Osteoblast (primary cell): Measurements from ENCODE around the gene CASP7. TPM values are rescaled to one million over a fixed set of nuclear protein-coding genes. Genes with fewer than 3 reads are reported as not detected.

Experiments
- DNase-seq: peaks from one replicate; pipeline ENCODE4 v3.0.0; 2011; ENCODE audit warnings: low spot score, mixed read lengths; ENCODE audit not compliant: insufficient read length; ENCODE audit errors: missing footprints
- H2AFZ ChIP-seq: 2 replicates; pipeline ENCODE4 v1.6.0; 2011; ENCODE audit warnings: mild to moderate bottlenecking, low read length
- H3K27ac ChIP-seq: 2 replicates; pipeline ENCODE4 v1.5.1; 2011; ENCODE audit warnings: mild to moderate bottlenecking, low read depth, low read length, moderate library complexity
- H3K27me3 ChIP-seq: 2 replicates; pipeline ENCODE4 v1.6.0; 2012; ENCODE audit warnings: mild to moderate bottlenecking, control low read depth, inconsistent platforms, low read length, moderate library complexity; ENCODE audit not compliant: insufficient read depth
- H3K36me3 ChIP-seq: 2 replicates; pipeline ENCODE4 v1.5.1; 2011; ENCODE audit warnings: mild to moderate bottlenecking, low read length, control low read depth, moderate library complexity; ENCODE audit not compliant: insufficient read depth
- H3K4me1 ChIP-seq: 2 replicates; pipeline ENCODE4 v1.5.1; 2011; ENCODE audit warnings: mild to moderate bottlenecking, low read length, control low read depth, moderate library complexity; ENCODE audit not compliant: insufficient read depth
- H3K4me2 ChIP-seq: 2 replicates; pipeline ENCODE4 v1.6.0; 2011; ENCODE audit warnings: mild to moderate bottlenecking, low read length; ENCODE audit not compliant: insufficient read depth
- H3K4me3 ChIP-seq: fragments of 200-600 bp; sonication (generic); 3 replicates; pipeline ENCODE4 v1.5.1; 2012; ENCODE audit warnings: mild to moderate bottlenecking, low read length, inconsistent platforms; ENCODE audit not compliant: insufficient read depth
- H3K79me2 ChIP-seq: 2 replicates; pipeline ENCODE4 v1.6.0; 2012; ENCODE audit warnings: mild to moderate bottlenecking, low read length, control low read depth, inconsistent platforms; ENCODE audit not compliant: insufficient read depth
- H3K9me3 ChIP-seq: 2 replicates; pipeline ENCODE4 v1.5.1; 2011; ENCODE audit warnings: low read depth, low read length, control low read depth
- H4K20me1 ChIP-seq: 2 replicates; pipeline ENCODE4 v1.6.0; 2012; ENCODE audit warnings: mild to moderate bottlenecking, low read length, control low read depth; ENCODE audit not compliant: insufficient read depth
- CTCF ChIP-seq: IDR thresholded peaks from 2 replicates; pipeline ENCODE4 v1.5.1; 2011; ENCODE audit warnings: mild to moderate bottlenecking, low read depth, low read length, moderate library complexity; ENCODE audit errors: extremely low read depth
- total RNA-seq: library from RNA; depleted of rRNA; stranded (reverse); fragments of >200 nt; gene quantifications from 2 replicates; pipeline ENCODE4 v1.2.3, GENCODE V29; 2012

CASP7 gene
- total RNA-seq, 1 donor, result 21.7 TPM

DNA sequence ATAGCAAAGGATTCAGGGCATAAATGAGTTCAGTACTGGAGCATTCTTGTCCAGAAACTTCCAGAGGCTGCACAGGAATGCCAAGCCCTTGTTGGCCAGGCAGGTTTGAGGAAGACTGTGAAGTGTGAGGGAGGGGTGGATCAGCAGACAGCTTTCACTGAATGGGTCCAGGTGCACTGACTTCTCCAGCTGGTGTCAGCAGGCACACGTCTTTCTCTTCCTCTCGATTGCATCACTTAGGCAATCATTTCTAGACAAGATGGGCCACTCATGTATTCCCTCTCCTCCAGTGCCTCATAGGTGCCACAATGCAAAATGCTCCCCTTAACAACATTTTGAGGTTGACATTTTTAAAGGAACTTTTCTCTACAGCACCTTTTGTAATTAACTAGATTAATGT lies 56.2 kb downstream of the CASP7 start:
- no peak overlapping the region for H3K27ac ChIP-seq
- no peak overlapping the region for H2AFZ ChIP-seq
- no peak for DNase-seq
- no peaks in the 10 kb centered on the region for H4K20me1 ChIP-seq
- TF ChIP-seq CTCF, result no peak
- H3K4me1 ChIP-seq, result peaks cover 6% of the 10 kb centered on the region
- H3K4me3 ChIP-seq, result no peak overlapping the region
- no peaks in the 10 kb centered on the region for H3K9me3 ChIP-seq
- H3K36me3 ChIP-seq, result no peaks in the 10 kb centered on the region
- H3K27me3 ChIP-seq, result peaks cover 3% of the 10 kb centered on the region
- no peak overlapping the region for H3K4me2 ChIP-seq
- no peaks in the 10 kb centered on the region for H3K79me2 ChIP-seq

DNA sequence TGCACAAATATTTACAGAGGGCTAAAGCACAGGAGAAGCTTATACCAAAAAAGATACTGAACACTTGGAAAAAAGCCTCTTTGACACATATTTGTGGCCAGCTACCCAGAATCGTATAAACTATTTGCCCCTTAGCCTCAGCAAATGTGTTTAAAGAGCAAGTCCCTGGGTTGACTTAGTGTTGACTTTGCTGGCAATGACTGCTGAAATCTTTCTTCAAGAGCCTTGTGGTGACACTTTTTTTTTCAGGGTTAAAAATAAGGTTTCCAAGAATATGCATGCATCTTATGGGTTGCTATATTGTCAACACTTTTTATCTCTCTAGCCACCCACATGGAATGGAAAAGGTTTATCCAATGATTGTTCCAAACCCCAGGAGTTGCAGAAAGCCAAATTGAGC lies 56.9 kb downstream of the CASP7 start:
- H3K36me3 ChIP-seq, result no peaks in the 10 kb centered on the region
- peak; percentile 31 for DNase-seq
- H3K4me2 ChIP-seq, result no peak overlapping the region
- H3K4me3 ChIP-seq, result no peak overlapping the region
- no peaks in the 10 kb centered on the region for H3K9me3 ChIP-seq
- TF ChIP-seq CTCF, result no peak
- no peak overlapping the region for H2AFZ ChIP-seq
- H3K27me3 ChIP-seq, result peaks cover 3% of the 10 kb centered on the region
- H3K79me2 ChIP-seq, result no peaks in the 10 kb centered on the region
- H3K27ac ChIP-seq, result no peak overlapping the region
- H4K20me1 ChIP-seq, result no peaks in the 10 kb centered on the region
- peaks cover 6% of the 10 kb centered on the region for H3K4me1 ChIP-seq

GRCh38 chr10:113739031-113739430 lies 59.3 kb downstream of the CASP7 start:
- DNase-seq, result no peak
- no peak overlapping the region for H2AFZ ChIP-seq
- H3K9me3 ChIP-seq, result no peaks in the 10 kb centered on the region
- H3K4me3 ChIP-seq, result no peak overlapping the region
- no peaks in the 10 kb centered on the region for H4K20me1 ChIP-seq
- no peak overlapping the region for H3K27ac ChIP-seq
- H3K27me3 ChIP-seq, result peaks cover 3% of the 10 kb centered on the region
- H3K4me2 ChIP-seq, result no peak overlapping the region
- no peaks in the 10 kb centered on the region for H3K79me2 ChIP-seq
- no peaks in the 10 kb centered on the region for H3K36me3 ChIP-seq
- TF ChIP-seq CTCF, result no peak
- H3K4me1 ChIP-seq, result no peaks in the 10 kb centered on the region

DNA sequence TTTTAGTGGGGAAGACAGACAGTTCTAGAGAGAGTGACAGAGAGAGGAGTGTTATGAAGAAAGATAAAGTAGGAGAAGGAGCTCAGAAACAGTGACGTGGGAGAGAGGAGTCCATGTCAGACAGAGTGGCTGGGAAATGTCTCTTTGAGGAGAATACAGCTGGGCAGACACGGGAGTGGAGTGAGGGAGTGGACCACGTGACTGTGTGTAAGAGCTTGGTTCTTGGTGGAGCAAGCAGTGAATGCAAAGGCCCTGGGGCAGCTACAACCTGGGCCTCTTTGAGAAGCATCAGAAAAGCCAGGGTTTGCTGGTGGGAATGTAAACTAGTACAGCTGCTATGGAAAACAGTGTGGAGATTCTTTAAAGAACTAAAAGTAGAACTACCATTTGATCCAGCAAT lies 59.9 kb downstream of the CASP7 start:
- Histone ChIP-seq H3K36me3 (no peaks in the 10 kb centered on the region), H3K9me3 (no peaks in the 10 kb centered on the region), H3K4me2 (no peak overlapping the region), H2AFZ (no peak overlapping the region), H3K27me3 (peaks cover 3% of the 10 kb centered on the region), H3K27ac (no peak overlapping the region), H3K79me2 (no peaks in the 10 kb centered on the region), H3K4me3 (no peak overlapping the region), H3K4me1 (no peaks in the 10 kb centered on the region), H4K20me1 (no peaks in the 10 kb centered on the region)
- no peak for DNase-seq
- no peak for TF ChIP-seq CTCF
